Tibial nerve (tissue), 4 donors: Measurements from ENCODE around the gene LIPN. TPM values are rescaled to one million over a fixed set of nuclear protein-coding genes. Genes with fewer than 3 reads are reported as not detected.

Experiments used
- DNase-seq, 2 donors: peaks; one replicate each; pipeline ENCODE4 v3.0.0-alpha.2; 2019; ENCODE audit warnings: low spot score in 2 of 2
- H3K27ac ChIP-seq, 4 donors: fragments of 200-600 bp; sonication (generic) in 3 of 4; one replicate each; pipeline ENCODE4 v1.5.1; 2017 to 2019; ENCODE audit warnings: mild to moderate bottlenecking in 1 of 4
- H3K27me3 ChIP-seq, 2 donors: fragments of 200-600 bp; sonication (generic) in 1 of 2; one replicate each; pipeline versions ENCODE4 v1.5.1 to v1.6.0; 2017 to 2019
- H3K36me3 ChIP-seq, 3 donors: fragments of 200-600 bp; sonication (generic); one replicate each; pipeline ENCODE4 v1.5.1; 2018 to 2019
- H3K4me1 ChIP-seq, 4 donors: fragments of 200-600 bp; sonication (generic) in 3 of 4; one replicate each; pipeline ENCODE4 v1.5.1; 2017 to 2019
- H3K4me3 ChIP-seq, 4 donors: fragments of 200-600 bp; sonication (generic) in 3 of 4; one replicate each; pipeline ENCODE4 v1.5.1; 2017 to 2019; ENCODE audit warnings: mild to moderate bottlenecking in 1 of 4, moderate library complexity in 1 of 4
- H3K9me3 ChIP-seq, 4 donors: fragments of 200-600 bp; sonication (generic) in 3 of 4; one replicate each; pipeline ENCODE4 v1.5.1; 2017 to 2019
- CTCF ChIP-seq, 5 experiments: fragments of 200-600 bp in 3 of 5; fragments of 450-650 bp in 2 of 5; sonication (generic) in 3 of 5; IDR thresholded peaks; one replicate each; pipeline ENCODE4 v1.5.1; 2016 to 2019; ENCODE audit warnings: antibody characterized with exemption in 5 of 5, mild to moderate bottlenecking in 3 of 5, moderate library complexity in 2 of 5
- EP300 ChIP-seq, 2 donors: sonication (generic); formaldehyde crosslinking; IDR thresholded peaks; one replicate each; pipeline ENCODE4 v1.6.1; 2017; ENCODE audit warnings: antibody characterized with exemption in 2 of 2, mild to moderate bottlenecking in 1 of 2
- POLR2A ChIP-seq, 2 donors: fragments of 450-650 bp; IDR thresholded peaks; one replicate each; pipeline ENCODE4 v1.6.1; 2017; ENCODE audit warnings: antibody characterized with exemption in 2 of 2, mild to moderate bottlenecking in 2 of 2, moderate library complexity in 2 of 2
- WGBS, 2 donors: methylation state at CpG; one replicate each; pipeline ENCODE4 v1.1.5; 2018; 5-methylcytosine and 5-hydroxymethylcytosine counted together
- total RNA-seq, 4 donors: library from RNA; depleted of rRNA; stranded (reverse); fragments of >200 nt; gene quantifications; one replicate each; pipeline ENCODE4 v1.1.0, GENCODE V29; 2016

Gene LIPN
- total RNA-seq, 4 donors from 2014 or later, result not detected

DNA sequence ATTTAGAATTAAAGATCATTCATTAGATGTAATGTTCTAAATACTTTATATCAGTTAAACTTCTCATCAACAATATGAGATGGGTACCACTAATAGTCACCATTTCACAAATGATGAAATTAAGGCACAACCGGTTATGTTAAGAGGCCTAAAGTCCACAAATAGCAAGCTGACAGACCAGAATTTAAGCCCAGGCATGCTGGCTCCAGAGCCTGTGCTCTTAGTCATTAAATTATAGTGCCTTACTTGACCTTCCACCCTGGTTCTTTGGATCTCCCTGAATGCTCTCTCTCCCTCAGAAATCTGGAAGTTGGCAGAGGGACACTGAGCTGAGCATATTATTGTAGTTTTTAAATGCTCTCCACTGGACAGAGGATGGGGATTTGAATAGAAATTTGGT is 3.6 kb downstream of the LIPN start:
- 35 to 41% methylated on average over 1 of the region's 1 CpG for WGBS, 2 donors
- H3K4me1 ChIP-seq, result no peaks in the 10 kb centered on the region
- no peaks in the 10 kb centered on the region for H3K27me3 ChIP-seq
- H3K9me3 ChIP-seq, result no peaks in the 10 kb centered on the region
- no peak for DNase-seq
- no peak for TF ChIP-seq CTCF (IDR thresholded peaks at IDR 0.05)
- TF ChIP-seq EP300 (IDR thresholded peaks at IDR 0.05), result no peak
- no peak for TF ChIP-seq POLR2A (IDR thresholded peaks at IDR 0.05)
- no peak overlapping the region for H3K4me3 ChIP-seq
- no peaks in the 10 kb centered on the region for H3K36me3 ChIP-seq
- H3K27ac ChIP-seq, result no peak overlapping the region

- no peak overlapping the region for H3K27ac ChIP-seq
- no peak overlapping the region for H3K4me3 ChIP-seq
- H3K27me3 ChIP-seq, result no peaks in the 10 kb centered on the region
- H3K9me3 ChIP-seq, result no peaks in the 10 kb centered on the region
- no peaks in the 10 kb centered on the region for H3K4me1 ChIP-seq
- WGBS, 2 donors, result 87 to 92% methylated on average over 3 of the region's 3 CpGs
- H3K36me3 ChIP-seq, result no peaks in the 10 kb centered on the region
- TF ChIP-seq CTCF (IDR thresholded peaks at IDR 0.05) (no peak), EP300 (IDR thresholded peaks at IDR 0.05) (no peak), POLR2A (IDR thresholded peaks at IDR 0.05) (no peak)
- no peak for DNase-seq
Measured at GRCh38 chr10:88764110-88764509, 4.3 kb downstream of the LIPN start.

GRCh38 chr10:88765816-88766215 is 6.0 kb downstream of the LIPN start:
- Histone ChIP-seq H3K27ac (no peak overlapping the region), H3K4me3 (no peak overlapping the region), H3K27me3 (no peaks in the 10 kb centered on the region), H3K9me3 (no peaks in the 10 kb centered on the region), H3K4me1 (no peaks in the 10 kb centered on the region), H3K36me3 (no peaks in the 10 kb centered on the region)
- TF ChIP-seq POLR2A (IDR thresholded peaks at IDR 0.05) (no peak), EP300 (IDR thresholded peaks at IDR 0.05) (no peak), CTCF (IDR thresholded peaks at IDR 0.05) (no peak)
- DNase-seq, result no peak
- 67 to 89% methylated on average over 1 of the region's 1 CpG for WGBS, 2 donors

DNA sequence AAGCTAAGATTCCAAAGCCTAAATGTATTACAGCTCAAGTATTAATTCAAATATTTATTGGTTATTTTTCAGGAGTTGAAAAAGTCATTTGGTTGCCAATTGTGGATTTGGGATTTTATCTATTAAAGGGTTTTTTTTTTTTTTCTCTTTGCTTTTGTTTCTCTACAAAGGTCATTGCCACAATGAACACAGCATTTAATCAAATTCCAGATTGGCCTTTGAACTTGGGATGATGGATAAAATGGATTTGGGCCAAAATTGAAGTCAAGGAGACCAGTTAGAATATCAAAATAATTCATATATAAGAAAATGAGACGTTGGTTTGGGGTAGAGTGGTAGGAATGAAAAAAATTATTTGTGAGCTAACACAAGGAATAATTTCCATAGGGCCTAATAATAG is 9.6 kb downstream of the LIPN start:
- no peak for DNase-seq
- no peak overlapping the region for H3K4me3 ChIP-seq
- H3K4me1 ChIP-seq, result no peaks in the 10 kb centered on the region
- H3K27ac ChIP-seq, result no peak overlapping the region
- TF ChIP-seq POLR2A (IDR thresholded peaks at IDR 0.05) (no peak), EP300 (IDR thresholded peaks at IDR 0.05) (no peak)
- WGBS, 2 donors, result 36 to 43% methylated on average over 1 of the region's 1 CpG
- H3K9me3 ChIP-seq, result peaks cover 0 to 7% (median 3%) of the 10 kb centered on the region in 4 donors
- H3K27me3 ChIP-seq, result no peaks in the 10 kb centered on the region
- no peaks in the 10 kb centered on the region for H3K36me3 ChIP-seq

- no peak for DNase-seq
- TF ChIP-seq EP300 (IDR thresholded peaks at IDR 0.05) (no peak), POLR2A (IDR thresholded peaks at IDR 0.05) (no peak), CTCF (IDR thresholded peaks at IDR 0.05) (no peak)
- H3K27me3 ChIP-seq, result no peaks in the 10 kb centered on the region
- H3K36me3 ChIP-seq, result no peaks in the 10 kb centered on the region
- no peak overlapping the region for H3K27ac ChIP-seq
- H3K9me3 ChIP-seq, result no peaks in the 10 kb centered on the region
- no peak overlapping the region for H3K4me3 ChIP-seq
- no peaks in the 10 kb centered on the region for H3K4me1 ChIP-seq
- 64 to 74% methylated on average over 2 of the region's 2 CpGs for WGBS, 2 donors
Measured at GRCh38 chr10:88781206-88781605, 21.4 kb downstream of the LIPN start.

DNA sequence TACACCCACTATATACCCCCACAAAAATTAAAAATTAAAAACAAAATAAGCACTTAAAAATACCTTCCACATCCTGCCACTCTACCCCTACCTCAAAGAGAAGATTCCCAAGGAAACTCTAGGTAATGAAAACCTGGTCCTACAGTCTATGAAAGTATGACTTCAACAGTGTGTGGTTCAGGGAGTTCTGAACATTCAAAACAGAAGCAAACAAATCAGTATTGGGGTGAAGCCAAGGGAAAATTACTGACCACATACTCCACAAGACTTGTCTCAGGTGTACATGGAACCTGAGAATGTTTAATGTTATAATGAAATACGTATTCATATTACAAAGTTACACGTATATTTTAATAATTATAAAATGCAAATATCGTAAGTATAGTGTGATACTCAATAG is 22.4 kb downstream of the LIPN start:
- Histone ChIP-seq H3K36me3 (no peaks in the 10 kb centered on the region), H3K4me1 (no peaks in the 10 kb centered on the region), H3K27me3 (no peaks in the 10 kb centered on the region), H3K27ac (no peak overlapping the region), H3K9me3 (no peaks in the 10 kb centered on the region), H3K4me3 (no peak overlapping the region)
- DNase-seq, result no peak
- TF ChIP-seq EP300 (IDR thresholded peaks at IDR 0.05) (no peak), CTCF (IDR thresholded peaks at IDR 0.05) (no peak), POLR2A (IDR thresholded peaks at IDR 0.05) (no peak)
- 60 to 77% methylated on average over 3 of the region's 3 CpGs for WGBS, 2 donors
